ENCODE data around the gene WBP2.

The WBP2 gene

DNA sequence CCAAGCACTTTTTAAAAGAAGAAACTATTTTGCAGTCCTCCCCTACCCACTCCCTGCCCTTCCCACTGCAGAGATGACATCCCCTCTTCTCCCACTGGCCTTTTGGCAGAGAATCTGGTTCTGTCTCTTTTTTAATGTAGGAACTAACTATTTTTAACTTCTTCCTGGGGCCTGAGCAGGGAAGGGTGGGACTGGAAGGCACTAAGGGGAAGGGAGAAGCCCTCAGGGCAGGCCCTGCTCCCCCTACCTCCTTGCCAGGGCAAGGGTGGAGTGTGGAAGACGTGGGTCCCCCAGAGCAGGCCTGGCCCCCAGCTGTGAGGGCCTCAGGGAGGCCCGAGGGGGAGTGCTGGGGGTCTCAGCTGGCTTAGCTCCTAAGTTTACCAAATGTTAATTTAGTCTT lies 30.5 kb downstream of the WBP2 start:
- H2AFZ ChIP-seq (ENCODE audit: low read depth, low read length), result no peak overlapping the region
- no peak overlapping the region for H3K27ac ChIP-seq (ENCODE audit: low read length)
- no peak for ATAC-seq (ENCODE audit: insufficient read depth, low read depth)
- no peak overlapping the region for H3K9ac ChIP-seq (ENCODE audit: low read depth, low read length)
- H4K20me1 ChIP-seq (ENCODE audit: insufficient read depth, low read length), result peaks cover 8% of the 10 kb centered on the region
- no peak overlapping the region for H3K4me3 ChIP-seq (ENCODE audit: low read depth in 1 of 2, low read length in 2 of 2)
- H3K4me2 ChIP-seq (ENCODE audit: insufficient read depth, low read length), result no peak overlapping the region
- H3K27me3 ChIP-seq (ENCODE audit: insufficient read depth, low read length, poor library complexity), result no peaks in the 10 kb centered on the region
- TF ChIP-seq, protein P1, sequence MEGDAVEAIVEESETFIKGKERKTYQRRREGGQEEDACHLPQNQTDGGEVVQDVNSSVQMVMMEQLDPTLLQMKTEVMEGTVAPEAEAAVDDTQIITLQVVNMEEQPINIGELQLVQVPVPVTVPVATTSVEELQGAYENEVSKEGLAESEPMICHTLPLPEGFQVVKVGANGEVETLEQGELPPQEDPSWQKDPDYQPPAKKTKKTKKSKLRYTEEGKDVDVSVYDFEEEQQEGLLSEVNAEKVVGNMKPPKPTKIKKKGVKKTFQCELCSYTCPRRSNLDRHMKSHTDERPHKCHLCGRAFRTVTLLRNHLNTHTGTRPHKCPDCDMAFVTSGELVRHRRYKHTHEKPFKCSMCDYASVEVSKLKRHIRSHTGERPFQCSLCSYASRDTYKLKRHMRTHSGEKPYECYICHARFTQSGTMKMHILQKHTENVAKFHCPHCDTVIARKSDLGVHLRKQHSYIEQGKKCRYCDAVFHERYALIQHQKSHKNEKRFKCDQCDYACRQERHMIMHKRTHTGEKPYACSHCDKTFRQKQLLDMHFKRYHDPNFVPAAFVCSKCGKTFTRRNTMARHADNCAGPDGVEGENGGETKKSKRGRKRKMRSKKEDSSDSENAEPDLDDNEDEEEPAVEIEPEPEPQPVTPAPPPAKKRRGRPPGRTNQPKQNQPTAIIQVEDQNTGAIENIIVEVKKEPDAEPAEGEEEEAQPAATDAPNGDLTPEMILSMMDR (IDR thresholded peaks at IDR 0.05; ENCODE audit: borderline replicate concordance, extremely low read depth, low read length, poor library complexity, severe bottlenecking), result no peak
- no peak for TF ChIP-seq EZH2 (IDR thresholded peaks at IDR 0.05; ENCODE audit: borderline replicate concordance, low read depth, low read length, severe bottlenecking)
- peaks cover 88% of the 10 kb centered on the region for H3K36me3 ChIP-seq (ENCODE audit: insufficient read depth, low read length)
- no peaks in the 10 kb centered on the region for H3K79me2 ChIP-seq (ENCODE audit: insufficient read depth, low read length)
- DNase-seq, result no peak
- no peaks in the 10 kb centered on the region for H3K9me3 ChIP-seq (ENCODE audit: insufficient read depth, low read length, severe bottlenecking)
- no peaks in the 10 kb centered on the region for H3K4me1 ChIP-seq (ENCODE audit: insufficient read depth, low read length)

DNA sequence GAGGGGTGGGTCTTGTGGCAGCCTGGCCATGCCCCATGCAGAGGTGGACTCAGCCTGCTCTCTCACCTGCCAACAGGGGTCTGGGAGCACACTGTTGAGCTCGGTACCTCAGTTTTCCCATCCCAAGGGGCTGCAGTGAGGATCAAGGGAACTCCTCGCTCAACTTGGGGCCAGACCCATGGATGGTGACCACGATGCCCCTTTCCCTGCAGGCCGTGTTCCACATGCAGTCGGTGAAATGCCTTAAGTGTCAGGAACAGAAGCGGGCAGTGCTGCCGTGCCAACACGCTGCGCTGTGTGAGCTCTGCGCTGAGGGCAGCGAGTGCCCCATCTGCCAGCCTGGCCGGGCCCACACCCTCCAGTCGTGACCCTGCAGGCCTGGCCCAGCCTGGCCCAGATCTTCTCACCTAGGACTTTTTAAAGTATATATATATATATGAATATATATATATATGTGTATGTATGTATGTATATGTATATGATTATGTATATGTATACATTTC lies 31.0 kb downstream of the WBP2 start:
- no peak overlapping the region for H3K4me3 ChIP-seq (ENCODE audit: low read depth in 1 of 2, low read length in 2 of 2)
- H3K9me3 ChIP-seq (ENCODE audit: insufficient read depth, low read length, severe bottlenecking), result no peaks in the 10 kb centered on the region
- H3K4me1 ChIP-seq (ENCODE audit: insufficient read depth, low read length), result no peaks in the 10 kb centered on the region
- no peak overlapping the region for H3K9ac ChIP-seq (ENCODE audit: low read depth, low read length)
- H2AFZ ChIP-seq (ENCODE audit: low read depth, low read length), result no peak overlapping the region
- ATAC-seq (ENCODE audit: insufficient read depth, low read depth) (no peak), DNase-seq (no peak)
- H3K27me3 ChIP-seq (ENCODE audit: insufficient read depth, low read length, poor library complexity), result no peaks in the 10 kb centered on the region
- no peak overlapping the region for H3K4me2 ChIP-seq (ENCODE audit: insufficient read depth, low read length)
- no peaks in the 10 kb centered on the region for H3K79me2 ChIP-seq (ENCODE audit: insufficient read depth, low read length)
- H4K20me1 ChIP-seq (ENCODE audit: insufficient read depth, low read length), result peaks cover 8% of the 10 kb centered on the region
- TF ChIP-seq EZH2 (IDR thresholded peaks at IDR 0.05; ENCODE audit: borderline replicate concordance, low read depth, low read length, severe bottlenecking), result no peak
- TF ChIP-seq, protein P1 (IDR thresholded peaks at IDR 0.05; ENCODE audit: borderline replicate concordance, extremely low read depth, low read length, poor library complexity, severe bottlenecking), result no peak
- no peak overlapping the region for H3K27ac ChIP-seq (ENCODE audit: low read length)
- H3K36me3 ChIP-seq (ENCODE audit: insufficient read depth, low read length), result peaks cover 92% of the 10 kb centered on the region

DNA sequence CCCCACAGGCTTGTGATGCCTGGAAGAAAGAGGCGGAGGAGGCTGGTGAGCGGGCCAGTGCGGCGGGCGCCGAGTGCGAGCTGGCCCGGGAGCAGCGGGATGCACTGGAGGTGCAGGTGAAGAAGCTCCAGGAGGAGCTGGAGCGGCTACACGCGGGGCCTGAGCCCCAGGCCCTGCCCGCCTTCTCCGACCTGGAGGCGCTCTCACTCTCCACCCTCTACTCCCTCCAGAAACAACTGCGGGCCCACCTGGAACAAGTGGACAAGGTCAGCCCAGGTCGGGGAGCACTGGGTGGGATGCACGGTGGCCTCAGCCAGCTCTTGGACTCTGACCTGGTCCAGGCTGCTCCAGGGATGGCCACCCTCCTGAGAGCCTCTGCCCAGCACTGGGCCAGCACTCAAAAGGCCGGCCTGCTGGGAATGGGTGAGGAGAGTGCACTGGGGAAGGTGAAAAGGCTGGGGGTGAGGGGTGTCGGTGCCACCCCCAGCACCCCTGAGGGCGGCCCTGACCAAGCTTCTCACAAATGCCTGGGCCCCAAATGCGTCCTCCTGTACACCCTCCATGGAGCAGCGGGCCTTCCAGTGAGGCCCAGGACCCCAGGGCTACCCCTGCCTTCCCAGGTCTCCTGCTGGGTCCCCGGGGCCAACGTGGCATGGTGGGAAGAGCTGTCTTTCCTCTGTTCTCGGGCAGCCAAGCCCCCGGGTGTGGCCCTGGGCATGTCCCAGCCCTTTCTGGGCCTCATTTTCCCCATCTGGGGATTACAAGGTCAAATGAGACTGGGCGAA lies 31.7 kb downstream of the WBP2 start:
- H2AFZ ChIP-seq (ENCODE audit: low read depth, low read length), result no peak overlapping the region
- ATAC-seq (ENCODE audit: insufficient read depth, low read depth), result no peak
- H3K27ac ChIP-seq (ENCODE audit: low read length), result no peak overlapping the region
- DNase-seq, result no peak
- no peak overlapping the region for H3K4me2 ChIP-seq (ENCODE audit: insufficient read depth, low read length)
- H3K9me3 ChIP-seq (ENCODE audit: insufficient read depth, low read length, severe bottlenecking), result no peaks in the 10 kb centered on the region
- H3K4me1 ChIP-seq (ENCODE audit: insufficient read depth, low read length), result no peaks in the 10 kb centered on the region
- no peak overlapping the region for H3K4me3 ChIP-seq (ENCODE audit: low read depth in 1 of 2, low read length in 2 of 2)
- H3K79me2 ChIP-seq (ENCODE audit: insufficient read depth, low read length), result no peaks in the 10 kb centered on the region
- peaks cover 92% of the 10 kb centered on the region for H3K36me3 ChIP-seq (ENCODE audit: insufficient read depth, low read length)
- peaks cover 5% of the 10 kb centered on the region; the same call in 1 of the 2 replicates for H4K20me1 ChIP-seq (ENCODE audit: insufficient read depth, low read length)
- H3K27me3 ChIP-seq (ENCODE audit: insufficient read depth, low read length, poor library complexity), result no peaks in the 10 kb centered on the region
- TF ChIP-seq EZH2 (IDR thresholded peaks at IDR 0.05; ENCODE audit: borderline replicate concordance, low read depth, low read length, severe bottlenecking), result no peak
- TF ChIP-seq, protein P1 (IDR thresholded peaks at IDR 0.05; ENCODE audit: borderline replicate concordance, extremely low read depth, low read length, poor library complexity, severe bottlenecking), result no peak
- H3K9ac ChIP-seq (ENCODE audit: low read depth, low read length), result no peak overlapping the region
